ENCODE data around the gene NRXN2. TPM values are rescaled to one million over a fixed set of nuclear protein-coding genes. Genes with fewer than 3 reads are reported as not detected.
"Not testable (repeated sequence)": the region's sequence is repeated elsewhere in the genome, so short reads cannot be mapped to it uniquely, and the experiment has no call there.

Gene NRXN2
- total RNA-seq, 3 donors from 2014 or later, result 3.9 to 42.0 (median 6.9) TPM

DNA sequence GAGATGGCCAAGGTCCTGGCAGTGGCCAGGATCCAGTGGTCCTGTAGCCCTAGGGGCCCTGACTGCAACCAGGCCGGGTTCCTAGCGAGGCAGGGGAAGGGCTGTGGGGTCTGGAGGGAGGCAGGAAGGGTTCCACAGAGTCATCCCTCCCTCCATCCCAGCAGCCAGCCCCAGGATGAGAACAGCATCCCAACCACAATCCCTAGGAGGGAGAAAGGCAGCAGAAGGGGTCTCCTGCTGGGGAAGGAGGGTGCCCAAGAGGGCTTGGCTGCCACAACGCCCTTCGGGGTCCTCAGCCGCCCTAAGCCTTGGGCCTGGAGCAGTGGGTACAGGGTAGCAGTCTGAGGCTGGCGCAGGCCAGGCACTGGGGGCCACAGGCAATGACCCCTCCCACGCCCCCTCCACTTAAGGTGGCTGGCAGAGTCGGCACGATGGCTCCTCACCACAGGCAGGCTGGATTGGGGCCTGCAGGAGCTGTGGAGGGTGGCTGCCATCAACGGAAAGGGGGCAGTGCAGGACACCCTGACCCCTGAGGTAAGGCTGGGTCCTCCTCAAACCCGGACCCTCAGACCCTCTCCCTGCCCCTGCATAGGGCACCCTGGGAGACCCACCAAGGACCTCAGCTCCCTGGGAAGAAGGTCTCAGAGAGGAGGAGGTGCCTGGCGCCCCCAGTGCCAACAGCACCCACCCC lies 124.7 kb downstream of the NRXN2 start:
- Histone ChIP-seq H3K36me3 (ENCODE audit: low read depth) (no peaks in the 10 kb centered on the region), H3K9me3 (no peaks in the 10 kb centered on the region), H3K4me1 (ENCODE audit: low read depth) (no peaks in the 10 kb centered on the region), H3K4me3 (no peak overlapping the region)
- TF ChIP-seq, protein P1, sequence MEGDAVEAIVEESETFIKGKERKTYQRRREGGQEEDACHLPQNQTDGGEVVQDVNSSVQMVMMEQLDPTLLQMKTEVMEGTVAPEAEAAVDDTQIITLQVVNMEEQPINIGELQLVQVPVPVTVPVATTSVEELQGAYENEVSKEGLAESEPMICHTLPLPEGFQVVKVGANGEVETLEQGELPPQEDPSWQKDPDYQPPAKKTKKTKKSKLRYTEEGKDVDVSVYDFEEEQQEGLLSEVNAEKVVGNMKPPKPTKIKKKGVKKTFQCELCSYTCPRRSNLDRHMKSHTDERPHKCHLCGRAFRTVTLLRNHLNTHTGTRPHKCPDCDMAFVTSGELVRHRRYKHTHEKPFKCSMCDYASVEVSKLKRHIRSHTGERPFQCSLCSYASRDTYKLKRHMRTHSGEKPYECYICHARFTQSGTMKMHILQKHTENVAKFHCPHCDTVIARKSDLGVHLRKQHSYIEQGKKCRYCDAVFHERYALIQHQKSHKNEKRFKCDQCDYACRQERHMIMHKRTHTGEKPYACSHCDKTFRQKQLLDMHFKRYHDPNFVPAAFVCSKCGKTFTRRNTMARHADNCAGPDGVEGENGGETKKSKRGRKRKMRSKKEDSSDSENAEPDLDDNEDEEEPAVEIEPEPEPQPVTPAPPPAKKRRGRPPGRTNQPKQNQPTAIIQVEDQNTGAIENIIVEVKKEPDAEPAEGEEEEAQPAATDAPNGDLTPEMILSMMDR (IDR thresholded peaks at IDR 0.05), result no peak
- no peak for ATAC-seq
- peak in 2 of 3 donors; percentile 15 to 25 for DNase-seq
- intact Hi-C loops (cut with DNase I, micrococcal nuclease), result no loop called here

GRCh38 chr11:64597671-64598101 lies 125.3 kb downstream of the NRXN2 start:
- DNase-seq (peak in 2 of 3 donors; percentile 8 to 33), ATAC-seq (no peak)
- Histone ChIP-seq H3K9me3 (no peaks in the 10 kb centered on the region), H3K4me3 (no peak overlapping the region), H3K36me3 (ENCODE audit: low read depth) (no peaks in the 10 kb centered on the region), H3K4me1 (ENCODE audit: low read depth) (no peaks in the 10 kb centered on the region)
- intact Hi-C loops (cut with DNase I, micrococcal nuclease), result no loop called here
- TF ChIP-seq, protein P1 (IDR thresholded peaks at IDR 0.05), result no peak

GRCh38 chr11:64595922-64596321 lies 127.1 kb downstream of the NRXN2 start:
- ATAC-seq; H3K36me3 ChIP-seq (ENCODE audit: low read depth); H3K9me3 ChIP-seq; intact Hi-C loops (cut with DNase I, micrococcal nuclease); H3K4me1 ChIP-seq (ENCODE audit: low read depth); H3K4me3 ChIP-seq; DNase-seq: not testable (repeated sequence)

DNA sequence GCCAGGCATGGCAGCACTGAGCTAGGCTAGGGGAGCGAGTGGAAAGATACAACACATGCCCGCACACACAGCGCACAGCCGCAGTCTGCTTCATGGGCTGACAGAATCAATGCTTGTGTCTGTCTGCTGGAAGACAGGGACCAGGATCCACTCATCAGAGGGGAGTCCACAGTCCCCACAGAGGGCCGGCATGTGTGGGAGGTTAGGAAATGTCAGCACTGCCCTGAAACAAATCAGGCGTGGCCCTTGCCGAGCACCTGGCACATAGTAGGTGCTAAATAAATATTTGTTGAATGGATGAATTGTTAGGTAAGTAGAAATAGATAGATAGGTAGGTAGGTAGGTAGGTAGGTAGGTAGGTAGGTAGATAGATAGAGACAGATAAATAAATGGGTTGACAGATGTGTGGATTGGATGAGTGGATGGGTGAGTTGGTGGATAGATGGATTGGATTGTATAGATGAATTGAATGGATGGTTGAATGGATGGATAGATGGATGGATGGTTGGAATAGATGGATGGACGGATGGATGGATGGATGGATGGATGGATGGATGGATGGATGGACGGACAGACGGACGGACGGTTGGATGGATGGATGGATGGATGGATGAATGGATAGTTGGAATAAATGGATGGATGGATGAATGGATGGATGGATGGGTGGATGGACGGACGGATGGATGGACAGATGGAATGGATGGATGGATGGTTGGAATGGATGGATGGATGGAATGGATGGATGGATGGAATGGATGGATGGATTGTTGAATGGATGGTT lies 128.6 kb downstream of the NRXN2 start:
- Histone ChIP-seq H3K4me3 (no peak overlapping the region), H3K36me3 (ENCODE audit: low read depth) (no peaks in the 10 kb centered on the region), H3K9me3 (peaks cover under 1% of the 10 kb centered on the region), H3K4me1 (ENCODE audit: low read depth) (no peaks in the 10 kb centered on the region)
- TF ChIP-seq, protein P1 (IDR thresholded peaks at IDR 0.05), result no peak
- ATAC-seq (no peak), DNase-seq (peak in 2 of 3 donors; percentile 4 to 10)
- intact Hi-C loops (cut with DNase I, micrococcal nuclease), result no loop called here

DNA sequence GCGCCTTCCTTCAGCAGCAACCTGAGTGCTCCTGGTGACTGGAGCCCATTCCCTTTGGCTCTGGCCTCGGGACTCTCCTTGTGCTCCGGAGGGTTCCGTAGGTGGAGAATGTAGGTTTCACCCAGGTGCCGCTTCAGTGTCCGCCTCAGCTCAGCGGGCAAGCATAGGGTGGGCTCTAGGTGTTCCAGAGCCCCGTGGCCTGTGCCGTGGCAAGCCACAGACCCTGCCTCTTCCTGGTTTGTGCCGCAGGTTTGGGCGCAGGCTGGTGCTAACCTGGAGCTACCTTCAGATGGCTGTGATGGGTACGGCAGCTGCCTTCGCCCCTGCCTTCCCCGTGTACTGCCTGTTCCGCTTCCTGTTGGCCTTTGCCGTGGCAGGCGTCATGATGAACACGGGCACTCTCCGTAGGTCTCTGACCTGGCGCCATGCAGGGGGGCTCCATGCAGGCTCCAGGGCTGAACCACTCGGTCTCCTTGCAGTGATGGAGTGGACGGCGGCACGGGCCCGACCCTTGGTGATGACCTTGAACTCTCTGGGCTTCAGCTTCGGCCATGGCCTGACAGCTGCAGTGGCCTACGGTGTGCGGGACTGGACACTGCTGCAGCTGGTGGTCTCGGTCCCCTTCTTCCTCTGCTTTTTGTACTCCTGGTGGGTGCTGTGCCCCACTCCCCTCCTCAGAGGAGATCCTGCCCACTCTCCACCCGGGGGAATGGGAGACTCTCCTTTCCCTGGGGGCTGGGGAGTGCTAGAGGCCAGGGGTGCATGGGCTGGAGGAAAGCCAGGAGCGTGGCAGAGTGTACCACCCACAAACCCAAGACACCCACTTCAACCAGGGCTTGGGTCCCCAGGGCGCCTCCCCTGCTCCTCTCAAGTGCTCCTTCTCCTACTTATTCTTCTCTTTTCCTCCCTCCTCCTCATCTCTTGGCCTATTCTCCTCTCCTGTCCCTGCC lies 129.6 kb downstream of the NRXN2 start:
- TF ChIP-seq, protein P1 (IDR thresholded peaks at IDR 0.05), result no peak
- peak in 2 of 3 donors; percentile 14 to 27 for DNase-seq
- Histone ChIP-seq H3K9me3 (peaks cover 10% of the 10 kb centered on the region), H3K4me3 (no peak overlapping the region), H3K4me1 (ENCODE audit: low read depth) (no peaks in the 10 kb centered on the region), H3K36me3 (ENCODE audit: low read depth) (no peaks in the 10 kb centered on the region)
- no peak for ATAC-seq
- intact Hi-C loops (cut with DNase I, micrococcal nuclease), result no loop called here
